Gastrocnemius medialis (tissue), 4 donors: ENCODE results near the gene CPA3. TPM values are rescaled to one million over a fixed set of nuclear protein-coding genes. Genes with fewer than 3 reads are reported as not detected.
A peak's percentile ranks its signal among the peaks of the same experiment; 100 is the strongest.

Experiments
- ATAC-seq, 2 donors: fragments of 150-250 bp; one replicate each; pipeline ENCODE4 v1.9.1; 2016
- DNase-seq, 2 donors: peaks; one replicate each; pipeline ENCODE4 v3.0.0-alpha.2; 2019
- H3K27ac ChIP-seq, 4 donors: fragments of 200-600 bp; sonication (generic); 1 replicate in 1 of 4; 2 replicates in 3 of 4; pipeline ENCODE4 v1.5.1; 2016 to 2018; ENCODE audit warnings: mild to moderate bottlenecking in 2 of 4, moderate library complexity in 1 of 4
- H3K27me3 ChIP-seq, 3 donors: fragments of 200-600 bp; sonication (generic) in 2 of 3; 1 replicate in 1 of 3; 2 replicates in 2 of 3; pipeline versions ENCODE4 v1.5.1 to v1.6.0; 2016 to 2019; ENCODE audit warnings: mild to moderate bottlenecking in 1 of 3, moderate library complexity in 1 of 3
- H3K36me3 ChIP-seq, 2 donors: fragments of 200-600 bp; sonication (generic) in 1 of 2; one replicate each; pipeline ENCODE4 v1.5.1; 2017 to 2018
- H3K4me1 ChIP-seq, 2 donors: fragments of 200-600 bp; sonication (generic) in 1 of 2; one replicate each; pipeline ENCODE4 v1.5.1; 2016 to 2017; ENCODE audit warnings: mild to moderate bottlenecking in 2 of 2
- H3K4me3 ChIP-seq, 4 donors: fragments of 200-600 bp; sonication (generic) in 3 of 4; 1 replicate in 1 of 4; 2 replicates in 3 of 4; pipeline ENCODE4 v1.5.1; 2016 to 2019; ENCODE audit warnings: mild to moderate bottlenecking in 2 of 4
- H3K9me3 ChIP-seq, 3 donors: fragments of 200-600 bp; sonication (generic) in 2 of 3; 1 replicate in 1 of 3; 2 replicates in 2 of 3; pipeline ENCODE4 v1.5.1; 2016 to 2019
- POLR2A ChIP-seq, 2 donors: fragments of 450-650 bp; IDR thresholded peaks; one replicate each; pipeline ENCODE4 v1.6.1; 2017; ENCODE audit warnings: antibody characterized with exemption in 2 of 2, mild to moderate bottlenecking in 2 of 2, moderate library complexity in 2 of 2
- in situ Hi-C, 4 donors: fragments of 200-750 bp; cut with MboI; loops; one replicate each; pipeline versions ENCODE4 v1.15.0 to v1.8.0; 2017; ENCODE audit warnings: low sequenced_read_pairs in 4 of 4
- intact Hi-C: fragments of 100-400 bp; cut with DNase I; formaldehyde crosslinking; loops from one replicate; pipeline ENCODE4 v1.15.1; 2023; ENCODE audit warnings: low total_unique reads
- total RNA-seq, 4 donors: library from RNA; depleted of rRNA; stranded (reverse); fragments of >200 nt; gene quantifications; one replicate each; pipeline versions ENCODE4 v1.1.0 to v1.2.3, GENCODE V29; 2016
- TF ChIP-seq, protein P1 (sequence below), 5 experiments: fragments of 450-650 bp in 3 of 5; fragments of 200-600 bp in 2 of 5; sonication (generic) in 2 of 5; IDR thresholded peaks in 4 of 5; conservative IDR thresholded peaks in 1 of 5; 1 replicate in 4 of 5; 2 replicates in 1 of 5; pipeline ENCODE4 v1.5.1; 2016 to 2019; ENCODE audit warnings: antibody characterized with exemption in 5 of 5, mild to moderate bottlenecking in 3 of 5, moderate library complexity in 3 of 5

Gene CPA3
- total RNA-seq, 4 donors from 2014 or later, result 1.00 to 4.7 (median 1.8) TPM; not detected in 1

DNA sequence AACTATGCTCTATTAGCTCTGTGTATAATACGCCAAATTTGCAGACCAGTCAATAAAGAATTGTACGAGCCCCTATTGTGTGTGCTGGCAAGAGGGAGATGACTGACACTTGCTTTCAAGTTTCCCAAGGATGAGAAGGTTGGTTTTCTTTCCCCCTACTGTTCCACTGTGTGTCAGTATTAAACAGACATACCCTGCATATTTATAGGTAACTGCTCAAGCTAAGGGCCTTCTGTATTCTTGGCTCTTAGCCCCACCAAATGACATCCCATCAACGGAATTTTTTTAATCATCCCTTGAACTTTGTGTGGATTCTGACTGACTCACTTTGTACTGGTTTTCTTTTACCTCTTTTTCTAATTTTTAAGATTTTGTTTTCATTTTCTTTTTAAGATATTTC is 65.7 kb downstream of the CPA3 start:
- intact Hi-C loops, result loop anchor here (5.0 kb wide), 1 partner anchor 43 kb away; no protein-coding TSS in a partner anchor
- no peak for TF ChIP-seq POLR2A (IDR thresholded peaks at IDR 0.05)
- TF ChIP-seq, protein P1, sequence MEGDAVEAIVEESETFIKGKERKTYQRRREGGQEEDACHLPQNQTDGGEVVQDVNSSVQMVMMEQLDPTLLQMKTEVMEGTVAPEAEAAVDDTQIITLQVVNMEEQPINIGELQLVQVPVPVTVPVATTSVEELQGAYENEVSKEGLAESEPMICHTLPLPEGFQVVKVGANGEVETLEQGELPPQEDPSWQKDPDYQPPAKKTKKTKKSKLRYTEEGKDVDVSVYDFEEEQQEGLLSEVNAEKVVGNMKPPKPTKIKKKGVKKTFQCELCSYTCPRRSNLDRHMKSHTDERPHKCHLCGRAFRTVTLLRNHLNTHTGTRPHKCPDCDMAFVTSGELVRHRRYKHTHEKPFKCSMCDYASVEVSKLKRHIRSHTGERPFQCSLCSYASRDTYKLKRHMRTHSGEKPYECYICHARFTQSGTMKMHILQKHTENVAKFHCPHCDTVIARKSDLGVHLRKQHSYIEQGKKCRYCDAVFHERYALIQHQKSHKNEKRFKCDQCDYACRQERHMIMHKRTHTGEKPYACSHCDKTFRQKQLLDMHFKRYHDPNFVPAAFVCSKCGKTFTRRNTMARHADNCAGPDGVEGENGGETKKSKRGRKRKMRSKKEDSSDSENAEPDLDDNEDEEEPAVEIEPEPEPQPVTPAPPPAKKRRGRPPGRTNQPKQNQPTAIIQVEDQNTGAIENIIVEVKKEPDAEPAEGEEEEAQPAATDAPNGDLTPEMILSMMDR (IDR thresholded peaks at IDR 0.05 in 4 of 5, conservative IDR thresholded peaks at IDR 0.05 in 1 of 5), result no peak
- DNase-seq (no peak), ATAC-seq (no peak)
- Histone ChIP-seq H3K4me3 (no peak overlapping the region), H3K27ac (no peak overlapping the region), H3K9me3 (no peaks in the 10 kb centered on the region), H3K36me3 (no peaks in the 10 kb centered on the region), H3K27me3 (no peaks in the 10 kb centered on the region), H3K4me1 (peaks cover 3% of the 10 kb centered on the region in 2 donors)
- in situ Hi-C loops, result loop anchor here in 1 of 4 donors (25.0 kb wide), 1 partner anchor 543 kb away; no protein-coding TSS in a partner anchor

GRCh38 chr3:148931574-148931973 is 66.5 kb downstream of the CPA3 start:
- intact Hi-C loops, result loop anchor here (5.0 kb wide), 1 partner anchor 44 kb away; no protein-coding TSS in a partner anchor
- in situ Hi-C loops, result loop anchor here in 1 of 4 donors (25.0 kb wide), 1 partner anchor 544 kb away; no protein-coding TSS in a partner anchor
- Histone ChIP-seq H3K9me3 (no peaks in the 10 kb centered on the region), H3K27ac (no peak overlapping the region), H3K36me3 (no peaks in the 10 kb centered on the region), H3K27me3 (no peaks in the 10 kb centered on the region), H3K4me1 (peaks cover 3% of the 10 kb centered on the region in 2 donors), H3K4me3 (no peak overlapping the region)
- ATAC-seq (no peak), DNase-seq (no peak)
- no peak for TF ChIP-seq POLR2A (IDR thresholded peaks at IDR 0.05)
- TF ChIP-seq, protein P1 (IDR thresholded peaks at IDR 0.05 in 4 of 5, conservative IDR thresholded peaks at IDR 0.05 in 1 of 5), result no peak

DNA sequence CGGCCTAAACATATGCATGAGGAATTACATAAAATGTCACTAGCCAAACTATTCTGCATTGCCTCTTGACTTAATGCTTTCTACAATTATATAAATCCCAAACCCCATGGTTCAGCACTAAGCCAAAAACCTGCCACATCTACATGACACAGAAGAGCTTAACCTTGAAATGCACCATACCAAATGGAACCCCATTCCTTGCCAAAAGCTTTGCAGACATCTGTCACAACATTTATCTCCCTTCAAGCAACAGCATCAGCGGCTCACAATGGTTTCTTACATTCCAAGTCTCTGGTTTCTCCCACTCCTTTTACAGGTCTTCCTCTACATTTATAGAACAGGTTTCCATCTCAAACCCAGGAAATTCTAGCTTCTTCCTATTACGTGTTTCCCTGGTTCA is 67.9 kb downstream of the CPA3 start:
- Histone ChIP-seq H3K4me1 (peaks cover 3% of the 10 kb centered on the region in 2 donors), H3K4me3 (no peak overlapping the region), H3K9me3 (no peaks in the 10 kb centered on the region), H3K27me3 (no peaks in the 10 kb centered on the region), H3K27ac (no peak overlapping the region), H3K36me3 (no peaks in the 10 kb centered on the region)
- DNase-seq (no peak), ATAC-seq (peak in 1 of 2 donors; percentile 51)
- TF ChIP-seq, protein P1 (IDR thresholded peaks at IDR 0.05 in 4 of 5, conservative IDR thresholded peaks at IDR 0.05 in 1 of 5), result no peak
- TF ChIP-seq POLR2A (IDR thresholded peaks at IDR 0.05), result no peak
- in situ Hi-C loops, result loop anchor here in 1 of 4 donors (25.0 kb wide), 1 partner anchor 546 kb away; no protein-coding TSS in a partner anchor
- intact Hi-C loops, result loop anchor here (5.0 kb wide), 1 partner anchor 46 kb away; no protein-coding TSS in a partner anchor

GRCh38 chr3:148937467-148938255 is 72.6 kb downstream of the CPA3 start:
- intact Hi-C loops (no loop called here), in situ Hi-C loops (loop anchor here in 1 of 4 donors (25.0 kb wide), 1 partner anchor 550 kb away; no protein-coding TSS in a partner anchor)
- ATAC-seq (no peak), DNase-seq (no peak)
- Histone ChIP-seq H3K9me3 (no peaks in the 10 kb centered on the region), H3K27ac (no peak overlapping the region), H3K4me3 (no peak overlapping the region), H3K4me1 (peaks cover 3% of the 10 kb centered on the region in 2 donors), H3K27me3 (no peaks in the 10 kb centered on the region), H3K36me3 (no peaks in the 10 kb centered on the region)
- TF ChIP-seq, protein P1 (IDR thresholded peaks at IDR 0.05 in 4 of 5, conservative IDR thresholded peaks at IDR 0.05 in 1 of 5), result no peak
- no peak for TF ChIP-seq POLR2A (IDR thresholded peaks at IDR 0.05)
